Lower leg skin (tissue), 3 donors: ENCODE data around the gene PITPNC1.

Experiments
- POLR2A ChIP-seq, 2 donors: fragments of 450-650 bp; IDR thresholded peaks; one replicate each; pipeline ENCODE4 v1.6.1; 2016 to 2017; ENCODE audit warnings: antibody characterized with exemption in 2 of 2, mild to moderate bottlenecking in 1 of 2, moderate library complexity in 1 of 2
- TF ChIP-seq, protein P1 (sequence below), 3 donors: fragments of 450-650 bp; IDR thresholded peaks; one replicate each; pipeline ENCODE4 v1.5.1; 2016; ENCODE audit warnings: antibody characterized with exemption in 3 of 3, mild to moderate bottlenecking in 3 of 3, moderate library complexity in 2 of 3

DNA sequence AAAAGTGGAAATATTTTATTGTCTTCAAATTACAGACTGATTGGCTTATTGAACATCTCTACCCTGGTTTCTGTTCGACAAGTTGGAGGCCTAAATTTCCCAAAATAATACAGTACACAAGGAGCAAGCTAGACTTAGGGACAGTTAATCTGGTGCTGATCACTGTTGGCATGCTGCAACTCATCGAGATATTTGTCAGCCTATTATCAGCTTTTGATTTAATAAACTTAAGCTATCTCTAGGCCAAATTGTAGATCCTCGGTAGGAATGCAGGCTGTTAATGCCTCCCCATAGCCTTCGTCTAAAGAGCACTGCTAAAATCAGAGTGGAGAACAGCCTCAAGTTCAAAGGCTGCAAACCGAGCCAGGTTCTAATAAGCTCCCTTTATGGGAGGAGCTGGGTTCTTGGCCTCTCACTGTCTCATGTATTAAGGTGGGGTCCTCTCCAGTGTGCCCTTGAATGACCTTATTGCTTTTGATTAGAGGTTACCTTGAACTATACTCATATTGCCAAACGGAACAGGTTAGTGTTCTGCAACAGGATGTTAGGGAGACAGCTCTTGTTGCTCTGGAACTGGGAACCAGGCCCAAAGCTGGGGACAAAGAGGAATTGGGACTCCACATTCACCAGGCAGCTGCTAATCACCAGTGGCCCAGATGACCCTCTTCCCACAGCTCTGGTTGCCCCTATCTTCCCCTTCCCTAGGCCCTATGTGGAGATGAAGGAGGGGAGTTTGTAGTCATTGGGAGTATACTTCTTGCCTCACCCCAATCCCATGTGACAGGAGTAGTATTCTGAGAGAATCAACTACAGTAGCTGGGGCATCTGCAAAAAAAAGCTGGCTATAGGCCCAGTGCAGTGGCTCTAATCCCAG is 271.2 kb downstream of the PITPNC1 start:
- TF ChIP-seq, protein P1, sequence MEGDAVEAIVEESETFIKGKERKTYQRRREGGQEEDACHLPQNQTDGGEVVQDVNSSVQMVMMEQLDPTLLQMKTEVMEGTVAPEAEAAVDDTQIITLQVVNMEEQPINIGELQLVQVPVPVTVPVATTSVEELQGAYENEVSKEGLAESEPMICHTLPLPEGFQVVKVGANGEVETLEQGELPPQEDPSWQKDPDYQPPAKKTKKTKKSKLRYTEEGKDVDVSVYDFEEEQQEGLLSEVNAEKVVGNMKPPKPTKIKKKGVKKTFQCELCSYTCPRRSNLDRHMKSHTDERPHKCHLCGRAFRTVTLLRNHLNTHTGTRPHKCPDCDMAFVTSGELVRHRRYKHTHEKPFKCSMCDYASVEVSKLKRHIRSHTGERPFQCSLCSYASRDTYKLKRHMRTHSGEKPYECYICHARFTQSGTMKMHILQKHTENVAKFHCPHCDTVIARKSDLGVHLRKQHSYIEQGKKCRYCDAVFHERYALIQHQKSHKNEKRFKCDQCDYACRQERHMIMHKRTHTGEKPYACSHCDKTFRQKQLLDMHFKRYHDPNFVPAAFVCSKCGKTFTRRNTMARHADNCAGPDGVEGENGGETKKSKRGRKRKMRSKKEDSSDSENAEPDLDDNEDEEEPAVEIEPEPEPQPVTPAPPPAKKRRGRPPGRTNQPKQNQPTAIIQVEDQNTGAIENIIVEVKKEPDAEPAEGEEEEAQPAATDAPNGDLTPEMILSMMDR (IDR thresholded peaks at IDR 0.05): no peak
- TF ChIP-seq POLR2A (IDR thresholded peaks at IDR 0.05): no peak
